Activated naive CD4-positive, alpha-beta T cell treated with anti-CD3 and anti-CD28 coated beads for 36 hours (primary cell): ENCODE results near the gene IQCH. TPM values are rescaled to one million over a fixed set of nuclear protein-coding genes. Genes with fewer than 3 reads are reported as not detected.
"Not testable (repeated sequence)": the region's sequence is repeated elsewhere in the genome, so short reads cannot be mapped to it uniquely, and the experiment has no call there.

Experiments
- CTCF ChIA-PET: fragments of 350-600 bp; sonication (Branson Sonifier 250); formaldehyde crosslinking; loops from one replicate; lab custom pipeline; 2021; ENCODE audit warnings: antibody characterized with exemption; lab: Charles Lee
- DNase-seq: peaks from one replicate; pipeline ENCODE4 v3.0.0-alpha.2; 2020
- H3K27ac Mint-ChIP-seq: one replicate; pipeline ENCODE4 v1.8.0; 2021; ENCODE audit warnings: mild to moderate bottlenecking, mixed read lengths
- H3K27me3 Mint-ChIP-seq: one replicate; pipeline ENCODE4 v1.8.0; 2021; ENCODE audit warnings: low read depth, mixed read lengths
- H3K36me3 Mint-ChIP-seq: one replicate; pipeline ENCODE4 v1.8.0; 2021; ENCODE audit warnings: low read depth, mixed read lengths
- H3K4me1 Mint-ChIP-seq: one replicate; pipeline ENCODE4 v1.8.0; 2021; ENCODE audit warnings: low read depth, mixed read lengths
- H3K4me3 Mint-ChIP-seq: one replicate; pipeline ENCODE4 v1.8.0; 2021; ENCODE audit warnings: mild to moderate bottlenecking, moderate library complexity, mixed read lengths
- H3K9me3 Mint-ChIP-seq: one replicate; pipeline ENCODE4 v1.8.0; 2021; ENCODE audit warnings: mixed read lengths
- intact Hi-C: fragments of 100-400 bp; cut with micrococcal nuclease; formaldehyde crosslinking; loops from one replicate; pipeline ENCODE4 v1.15.1; 2023
- total RNA-seq, 2 experiments: library from RNA; stranded (reverse); gene quantifications; one replicate each; pipeline ENCODE4 v1.2.3, GENCODE V29; 2021

Gene IQCH
- total RNA-seq, 2 experiments from 2014 or later: 0.98 to 1.4 TPM

GRCh38 chr15:67227431-67227830 lies 27.2 kb upstream of the IQCH start:
- CTCF ChIA-PET: interaction anchor here (1.2 kb wide), 1 partner anchor 13 kb away, joined by 6 read pairs; no protein-coding TSS in a partner anchor
- peaks cover 34% of the 10 kb centered on the region for H3K36me3 Mint-ChIP-seq
- no peak overlapping the region for H3K27ac Mint-ChIP-seq
- no peak for DNase-seq
- intact Hi-C loops: no loop called here
- H3K4me1 Mint-ChIP-seq: peaks cover 4% of the 10 kb centered on the region
- no peaks in the 10 kb centered on the region for H3K9me3 Mint-ChIP-seq
- no peaks in the 10 kb centered on the region for H3K27me3 Mint-ChIP-seq
- H3K4me3 Mint-ChIP-seq: no peak overlapping the region

GRCh38 chr15:67227846-67228245 lies 26.7 kb upstream of the IQCH start:
- CTCF ChIA-PET: interaction anchor here (1.1 to 1.2 kb wide), 2 partner anchors 12 to 27 kb away, joined by 3 to 6 read pairs; no protein-coding TSS in a partner anchor
- no peaks in the 10 kb centered on the region for H3K9me3 Mint-ChIP-seq
- H3K36me3 Mint-ChIP-seq: peaks cover 37% of the 10 kb centered on the region
- no peaks in the 10 kb centered on the region for H3K27me3 Mint-ChIP-seq
- peaks cover 4% of the 10 kb centered on the region for H3K4me1 Mint-ChIP-seq
- no peak for DNase-seq
- H3K4me3 Mint-ChIP-seq: no peak overlapping the region
- intact Hi-C loops: no loop called here
- H3K27ac Mint-ChIP-seq: no peak overlapping the region

- H3K36me3 Mint-ChIP-seq: peaks cover 41% of the 10 kb centered on the region
- CTCF ChIA-PET: interaction anchor here (1.1 to 1.2 kb wide), 2 partner anchors 12 to 28 kb away, joined by 3 to 6 read pairs; no protein-coding TSS in a partner anchor
- no peak overlapping the region for H3K27ac Mint-ChIP-seq
- DNase-seq: no peak
- no peaks in the 10 kb centered on the region for H3K27me3 Mint-ChIP-seq
- peaks cover 4% of the 10 kb centered on the region for H3K4me1 Mint-ChIP-seq
- H3K9me3 Mint-ChIP-seq: no peaks in the 10 kb centered on the region
- no peak overlapping the region for H3K4me3 Mint-ChIP-seq
- intact Hi-C loops: no loop called here
Measured at GRCh38 chr15:67228286-67228685, 26.3 kb upstream of the IQCH start.

- no peaks in the 10 kb centered on the region for H3K9me3 Mint-ChIP-seq
- no peaks in the 10 kb centered on the region for H3K27me3 Mint-ChIP-seq
- DNase-seq: no peak
- CTCF ChIA-PET: no interaction called here
- intact Hi-C loops: no loop called here
- H3K27ac Mint-ChIP-seq: no peak overlapping the region
- H3K4me3 Mint-ChIP-seq: no peak overlapping the region
- H3K4me1 Mint-ChIP-seq: peaks cover 4% of the 10 kb centered on the region
- H3K36me3 Mint-ChIP-seq: peaks cover 56% of the 10 kb centered on the region
Measured at GRCh38 chr15:67230504-67230903, 24.1 kb upstream of the IQCH start.

GRCh38 chr15:67232591-67232990 lies 22.0 kb upstream of the IQCH start:
- intact Hi-C loops: no loop called here
- H3K36me3 Mint-ChIP-seq: peaks cover 61% of the 10 kb centered on the region
- DNase-seq: no peak
- H3K4me1 Mint-ChIP-seq: peaks cover 4% of the 10 kb centered on the region
- CTCF ChIA-PET: no interaction called here
- no peak overlapping the region for H3K27ac Mint-ChIP-seq
- no peaks in the 10 kb centered on the region for H3K9me3 Mint-ChIP-seq
- no peak overlapping the region for H3K4me3 Mint-ChIP-seq
- H3K27me3 Mint-ChIP-seq: no peaks in the 10 kb centered on the region

GRCh38 chr15:67240235-67241131 lies 14.1 kb upstream of the IQCH start:
- no peaks in the 10 kb centered on the region for H3K9me3 Mint-ChIP-seq
- H3K36me3 Mint-ChIP-seq: peaks cover 13% of the 10 kb centered on the region
- H3K4me3 Mint-ChIP-seq: peak overlapping the region; percentile 5
- H3K27me3 Mint-ChIP-seq: no peaks in the 10 kb centered on the region
- H3K27ac Mint-ChIP-seq: peak overlapping the region; percentile 87
- DNase-seq: peak; percentile 48
- CTCF ChIA-PET: interaction anchor here (0.6 to 1.9 kb wide), 11 partner anchors 9 to 337 kb away, joined by 3 to 7 read pairs (median 4); partner anchors contain the start of genes AAGAB and IQCH
- intact Hi-C loops: loop anchor here (1.0 to 5.0 kb wide), 15 partner anchors 14 to 598 kb away; partner anchors contain the start of genes AAGAB, C15orf61, IQCH and MAP2K5
- H3K4me1 Mint-ChIP-seq: peaks cover 45% of the 10 kb centered on the region

GRCh38 chr15:67241132-67241855 lies 13.3 kb upstream of the IQCH start:
- intact Hi-C loops: loop anchor here (1.0 to 5.0 kb wide), 15 partner anchors 13 to 597 kb away; partner anchors contain the start of genes AAGAB, C15orf61, IQCH and MAP2K5
- H3K36me3 Mint-ChIP-seq: peaks cover 14% of the 10 kb centered on the region
- CTCF ChIA-PET: interaction anchor here (0.6 to 1.9 kb wide), 7 partner anchors 9 to 295 kb away, joined by 3 to 7 read pairs (median 4); partner anchors contain the start of genes AAGAB and IQCH
- H3K4me3 Mint-ChIP-seq: peak overlapping the region; percentile 11
- H3K9me3 Mint-ChIP-seq: no peaks in the 10 kb centered on the region
- H3K27me3 Mint-ChIP-seq: no peaks in the 10 kb centered on the region
- peak; percentile 65 for DNase-seq
- H3K4me1 Mint-ChIP-seq: peaks cover 51% of the 10 kb centered on the region
- H3K27ac Mint-ChIP-seq: peak overlapping the region; percentile 87

GRCh38 chr15:67242708-67243111 lies 11.9 kb upstream of the IQCH start:
- intact Hi-C loops: loop anchor here (5.0 kb wide), 4 partner anchors 190 to 300 kb away; partner anchors contain the start of genes C15orf61 and MAP2K5
- CTCF ChIA-PET: interaction anchor here (1.3 kb wide), 1 partner anchor 156 kb away, joined by 4 read pairs; no protein-coding TSS in a partner anchor
- H3K27me3 Mint-ChIP-seq: no peaks in the 10 kb centered on the region
- no peak overlapping the region for H3K27ac Mint-ChIP-seq
- peaks cover 56% of the 10 kb centered on the region for H3K4me1 Mint-ChIP-seq
- peaks cover 1% of the 10 kb centered on the region for H3K9me3 Mint-ChIP-seq
- no peak for DNase-seq
- H3K4me3 Mint-ChIP-seq: no peak overlapping the region
- peaks cover 26% of the 10 kb centered on the region for H3K36me3 Mint-ChIP-seq

GRCh38 chr15:67244971-67245478 lies 9.6 kb upstream of the IQCH start:
- H3K4me1 Mint-ChIP-seq: peaks cover 60% of the 10 kb centered on the region

GRCh38 chr15:67246606-67247005 lies 8.0 kb upstream of the IQCH start:
- Mint-ChIP-seq H3K36me3 (peaks cover 33% of the 10 kb centered on the region), H3K4me1 (peaks cover 52% of the 10 kb centered on the region)
- H3K9me3 Mint-ChIP-seq, H3K27me3 Mint-ChIP-seq, intact Hi-C loops, H3K27ac Mint-ChIP-seq, H3K4me3 Mint-ChIP-seq, DNase-seq: not testable (repeated sequence)
- CTCF ChIA-PET: interaction anchor here (0.6 kb wide), 1 partner anchor 138 kb away, joined by 3 read pairs; no protein-coding TSS in a partner anchor

More at GRCh38 chr15:67244971-67245478, 9.6 kb upstream of the IQCH start:
- Mint-ChIP-seq H3K9me3 (peaks cover 1% of the 10 kb centered on the region), H3K36me3 (peaks cover 32% of the 10 kb centered on the region), H3K4me3 (no peak overlapping the region), H3K27me3 (no peaks in the 10 kb centered on the region), H3K27ac (no peak overlapping the region)
- no peak for DNase-seq
- intact Hi-C loops: loop anchor here (5.0 kb wide), 4 partner anchors 187 to 298 kb away; partner anchors contain the start of genes C15orf61 and MAP2K5
- CTCF ChIA-PET: no interaction called here

- H3K27me3 Mint-ChIP-seq: no peaks in the 10 kb centered on the region
- DNase-seq: no peak
- intact Hi-C loops: no loop called here
- peaks cover 33% of the 10 kb centered on the region for H3K36me3 Mint-ChIP-seq
- peaks cover 1% of the 10 kb centered on the region for H3K9me3 Mint-ChIP-seq
- CTCF ChIA-PET: no interaction called here
- H3K27ac Mint-ChIP-seq: no peak overlapping the region
- no peak overlapping the region for H3K4me3 Mint-ChIP-seq
- peaks cover 50% of the 10 kb centered on the region for H3K4me1 Mint-ChIP-seq
Measured at GRCh38 chr15:67248011-67248505, 6.5 kb upstream of the IQCH start.
